Stimulated activated CD8-positive, alpha-beta memory T cell treated with anti-CD3 and anti-CD28 coated beads, Interleukin-15, amount 100 ng/mL, for 24 hours (primary cell): ENCODE data around the gene RDH14.

Experiments
- DNase-seq: peaks from one replicate; pipeline ENCODE4 v3.0.0-alpha.2; 2020; ENCODE audit warnings: low read depth

RDH14 gene

DNA sequence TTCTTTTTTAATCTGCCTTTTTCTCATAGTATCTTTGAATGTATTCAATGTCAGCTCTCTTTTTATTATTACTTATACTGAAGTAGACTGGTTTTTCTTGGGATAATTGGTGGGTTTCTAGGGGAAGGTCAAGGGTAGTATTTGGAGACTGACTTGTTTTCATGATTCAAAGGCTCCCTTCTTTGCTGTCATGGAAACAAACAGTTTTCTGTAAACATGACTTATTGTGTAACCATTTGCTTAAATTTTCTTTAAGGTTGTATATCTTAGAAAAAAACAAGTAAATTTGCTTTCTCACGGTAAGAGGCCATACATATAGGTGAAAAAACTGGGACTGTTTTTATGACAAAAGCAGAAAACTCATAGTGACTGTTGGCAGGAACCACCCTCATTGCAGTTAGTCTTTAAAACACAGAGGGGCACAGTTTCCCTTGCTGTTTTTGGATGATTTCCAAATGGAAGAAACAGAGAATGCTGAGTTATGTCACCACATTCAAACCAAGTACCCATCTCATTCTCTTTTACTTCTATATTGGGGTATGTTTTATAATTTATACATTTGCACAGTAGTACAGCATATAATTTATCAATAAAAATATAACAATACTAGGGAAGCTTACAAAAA, 5.8 kb upstream of the RDH14 start:
- DNase-seq: no peak

DNA sequence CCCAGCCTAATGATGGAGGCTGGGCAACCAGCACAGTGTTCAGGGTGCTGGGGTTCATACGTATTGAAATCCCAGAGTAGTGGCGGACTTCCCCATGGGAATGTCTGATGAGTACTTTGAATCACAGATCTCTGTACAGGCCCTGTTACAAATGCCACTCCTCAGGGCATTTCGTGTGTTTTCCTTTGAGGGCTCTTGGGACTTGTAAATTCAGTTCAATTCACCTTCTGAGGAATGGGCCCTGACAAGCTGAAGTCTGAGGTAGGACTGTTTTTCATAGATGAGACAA, 288 bp upstream of the RDH14 start:
- no peak for DNase-seq

DNA sequence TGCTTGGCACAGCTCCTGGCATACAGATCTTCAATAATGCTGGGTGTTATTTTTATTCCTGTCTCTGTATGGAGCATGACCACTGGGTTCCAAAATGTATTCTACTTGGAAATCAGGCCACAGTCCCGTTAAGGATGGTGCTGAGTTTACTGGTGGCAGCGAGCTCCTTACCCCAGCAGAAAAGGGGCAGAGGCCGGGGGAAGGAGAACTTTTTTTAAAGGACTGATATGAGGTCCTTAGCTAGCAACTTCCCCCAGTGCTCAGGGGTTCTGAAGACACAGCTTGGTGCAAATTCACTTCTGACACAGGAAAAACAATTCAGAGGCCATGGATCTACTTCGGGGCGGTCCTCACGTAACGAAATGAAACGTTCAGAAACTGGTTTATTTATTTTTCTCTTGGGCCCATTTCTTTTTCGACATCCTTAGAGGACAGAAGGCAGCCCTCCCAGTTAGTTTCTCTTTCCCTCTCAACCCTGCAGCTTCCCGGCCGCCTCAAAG, 872 bp downstream of the RDH14 start:
- DNase-seq: no peak

DNA sequence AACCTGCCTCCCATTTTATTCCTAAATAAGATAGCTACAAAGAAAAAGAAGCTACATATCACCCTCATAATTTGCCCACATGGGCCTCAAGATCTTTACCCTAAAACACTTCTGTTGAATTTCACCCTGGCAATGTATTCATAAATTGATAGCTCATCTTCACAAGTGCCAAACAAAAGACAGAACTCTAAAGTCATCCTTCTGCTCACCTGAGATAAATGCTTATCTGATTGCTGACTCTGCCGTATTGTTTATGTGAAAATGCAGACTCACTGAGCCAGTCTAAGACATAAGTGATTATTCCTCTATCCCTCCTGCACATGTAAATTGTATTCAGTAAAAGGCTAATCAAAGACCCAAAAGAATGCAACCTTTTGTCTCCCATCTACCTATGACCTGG, 2.0 kb downstream of the RDH14 start:
- no peak for DNase-seq

DNA sequence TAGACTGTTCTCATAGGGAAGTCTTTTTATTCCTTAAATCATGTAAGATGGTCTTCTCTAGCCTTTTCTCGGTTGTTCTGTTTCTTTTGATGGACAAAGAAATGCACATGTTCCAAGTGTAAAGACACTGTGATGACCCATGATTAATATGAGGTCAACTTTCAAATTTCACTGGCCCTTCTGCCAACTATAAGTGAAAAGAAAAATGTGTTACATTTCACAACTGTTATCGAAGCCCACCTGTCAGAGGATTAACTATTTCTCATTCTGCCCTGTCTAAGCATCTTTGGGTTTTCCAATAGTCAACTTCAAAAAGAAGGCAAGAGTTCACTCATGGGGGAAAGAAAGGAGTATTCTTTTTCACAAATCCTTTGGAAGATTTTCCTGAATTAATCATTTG, 3.3 kb downstream of the RDH14 start:
- no peak for DNase-seq

DNA sequence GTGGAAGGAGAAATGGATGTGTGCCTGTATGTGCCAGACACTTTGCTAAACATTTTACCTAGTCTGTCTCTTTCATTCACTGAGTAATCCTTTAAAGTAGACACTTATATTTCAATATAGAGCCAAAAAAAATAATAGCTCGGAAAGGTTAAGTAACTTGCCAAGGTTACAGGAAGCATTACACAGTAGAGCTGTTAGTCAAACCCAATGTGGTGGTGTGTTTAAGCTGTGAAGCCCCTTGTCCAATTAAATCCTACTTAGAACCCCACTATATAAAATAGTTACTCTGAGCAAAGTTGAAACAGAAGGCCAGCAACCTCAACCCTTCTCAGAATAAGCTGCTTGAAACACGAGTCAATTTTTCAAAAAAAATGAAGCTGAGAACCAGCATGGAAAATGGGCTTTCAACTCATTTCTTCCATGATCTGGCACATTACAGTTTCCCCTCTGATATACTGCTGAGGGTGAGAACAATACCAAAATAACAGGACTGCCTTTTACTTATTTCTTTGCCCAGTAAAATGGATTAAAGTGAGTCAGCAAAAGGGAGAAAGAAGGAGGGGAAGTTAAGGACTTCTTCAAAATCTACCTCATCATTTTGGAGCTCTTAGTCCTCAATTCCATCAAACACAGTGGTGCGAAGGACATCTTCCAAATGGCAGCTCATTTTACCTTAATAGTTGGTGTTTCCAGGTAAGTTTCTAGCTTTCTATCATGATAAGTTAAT, 7.9 kb downstream of the RDH14 start:
- no peak for DNase-seq

DNA sequence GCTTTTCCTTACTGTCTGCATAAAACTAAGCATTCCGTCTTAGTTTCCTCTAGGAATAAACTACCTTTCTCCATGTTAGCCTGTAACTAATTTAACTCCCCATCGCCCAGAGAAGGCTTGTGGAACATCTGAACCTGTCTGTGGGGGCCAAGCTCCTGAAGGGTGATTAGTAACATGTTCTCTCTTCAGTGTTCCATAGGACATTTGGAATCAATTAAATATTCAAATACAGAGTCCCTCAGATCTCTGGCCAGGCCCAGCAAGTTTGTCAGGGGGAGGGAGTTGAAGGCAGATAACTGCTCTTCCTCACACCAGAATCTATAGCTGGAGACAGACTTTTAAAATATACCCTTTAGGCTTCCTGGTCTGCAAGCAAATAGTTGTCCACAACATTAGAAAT, 8.8 kb downstream of the RDH14 start:
- no peak for DNase-seq

DNA sequence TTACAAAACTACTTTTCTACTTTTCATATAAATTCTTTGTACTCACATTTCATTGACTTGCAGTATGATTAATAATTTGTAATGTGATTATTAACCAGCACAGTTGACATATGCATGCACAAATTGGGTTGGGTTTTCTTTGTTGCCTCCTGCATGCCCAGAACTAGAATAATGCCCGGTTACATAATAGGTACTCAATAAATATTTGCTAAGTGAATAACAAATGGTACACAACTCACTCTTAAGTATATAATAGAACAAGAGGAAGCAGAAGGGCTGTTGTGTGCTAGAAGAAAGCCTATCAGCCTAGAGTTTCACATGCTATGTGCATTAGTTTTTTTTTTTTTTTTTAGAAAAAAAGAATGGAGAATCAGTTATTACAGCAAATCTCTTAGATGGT, 9.3 kb downstream of the RDH14 start:
- no peak for DNase-seq

DNA sequence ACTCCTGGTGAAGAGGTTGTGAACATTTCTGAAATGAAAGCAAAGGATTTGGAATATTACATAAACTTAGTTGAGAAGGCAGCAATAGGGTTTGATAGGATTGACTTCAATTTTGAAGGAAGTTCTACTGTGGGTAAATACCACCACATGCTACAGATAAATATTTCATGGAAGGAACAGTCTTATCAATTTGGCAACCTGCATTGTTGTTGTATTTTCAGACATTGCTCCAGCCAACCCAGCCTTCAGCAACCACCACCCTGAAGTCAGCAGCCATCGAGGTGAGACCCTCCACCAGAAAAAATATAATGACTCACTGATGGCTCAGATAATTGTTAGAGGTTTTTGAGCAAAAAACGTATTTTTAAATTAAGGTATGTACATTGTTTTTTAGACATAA, 10.0 kb downstream of the RDH14 start:
- DNase-seq: no peak

DNA sequence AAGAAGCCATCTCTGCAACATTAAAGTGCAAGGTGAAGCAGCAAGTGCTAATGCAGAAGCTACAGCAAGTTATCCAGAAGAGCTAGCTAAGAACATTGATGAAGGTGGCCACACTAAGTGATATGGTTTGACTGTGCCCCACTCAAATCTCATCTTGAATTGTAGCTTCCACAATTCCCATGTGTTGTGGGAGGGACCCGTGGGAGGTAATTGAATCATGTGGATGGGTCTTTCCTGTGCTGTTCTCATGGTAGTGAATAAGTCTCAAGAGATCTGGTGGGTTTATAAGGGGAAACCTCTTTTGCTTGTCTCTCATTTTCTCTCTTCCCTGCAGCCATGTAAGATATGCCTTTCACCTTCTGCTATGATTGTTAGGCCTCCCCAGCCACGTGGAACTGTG, 11.4 kb downstream of the RDH14 start:
- DNase-seq: no peak

DNA sequence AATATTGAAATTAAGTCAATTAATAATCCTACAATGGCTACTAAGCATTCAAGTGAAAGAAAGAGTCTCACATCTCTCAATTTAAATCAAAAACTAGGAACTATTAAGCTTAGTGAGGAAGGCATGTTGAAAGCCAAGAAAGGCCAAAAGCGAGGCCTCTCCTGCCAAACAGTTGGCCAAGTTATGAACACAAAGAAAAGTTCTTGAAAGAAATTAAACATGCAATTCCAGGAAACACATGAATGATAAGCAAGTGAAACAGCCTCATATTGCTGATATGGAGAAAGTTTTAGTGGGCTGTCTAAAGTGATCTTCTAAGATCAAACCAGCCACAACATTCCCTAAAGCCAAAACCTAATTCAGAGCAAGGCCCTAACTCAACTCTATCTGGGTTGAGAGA, 11.8 kb downstream of the RDH14 start:
- no peak for DNase-seq

DNA sequence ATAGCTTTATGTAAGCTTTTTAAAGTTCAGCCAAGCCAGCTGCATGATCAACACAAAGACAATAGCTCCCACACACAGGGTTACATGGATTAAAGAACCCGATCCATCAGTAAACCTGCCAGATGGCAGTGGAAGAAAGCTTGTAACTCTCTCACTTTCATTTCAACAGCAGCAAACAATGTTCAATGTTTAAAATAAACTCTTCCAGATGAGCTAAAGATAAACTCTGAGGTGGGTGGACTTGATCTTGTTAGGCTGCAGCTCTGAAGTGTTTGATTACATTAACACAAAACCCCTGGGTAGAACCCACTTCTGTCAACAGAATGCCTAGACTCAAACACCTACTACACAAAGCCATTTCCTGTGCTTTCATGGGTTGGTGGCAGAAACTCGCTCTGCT, 13.9 kb downstream of the RDH14 start:
- no peak for DNase-seq

DNA sequence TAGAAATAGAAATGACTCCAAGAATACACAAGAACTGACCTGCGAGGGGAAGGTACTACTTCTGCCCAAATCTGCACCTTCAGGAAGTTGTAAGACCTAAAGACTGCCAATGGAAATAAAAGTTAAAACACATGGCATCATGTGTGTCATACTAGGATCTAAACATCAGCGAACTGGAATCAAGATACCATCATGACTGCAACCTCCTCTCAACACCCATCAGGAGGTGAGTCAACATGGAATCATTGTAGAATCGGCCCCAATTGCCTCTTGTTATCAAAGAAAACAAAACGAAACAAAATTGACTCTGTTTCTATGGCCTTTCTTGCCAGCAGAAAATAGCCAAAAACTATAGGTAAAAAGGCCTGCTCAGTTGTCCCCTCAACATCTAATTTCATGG, 15.1 kb downstream of the RDH14 start:
- no peak for DNase-seq

DNA sequence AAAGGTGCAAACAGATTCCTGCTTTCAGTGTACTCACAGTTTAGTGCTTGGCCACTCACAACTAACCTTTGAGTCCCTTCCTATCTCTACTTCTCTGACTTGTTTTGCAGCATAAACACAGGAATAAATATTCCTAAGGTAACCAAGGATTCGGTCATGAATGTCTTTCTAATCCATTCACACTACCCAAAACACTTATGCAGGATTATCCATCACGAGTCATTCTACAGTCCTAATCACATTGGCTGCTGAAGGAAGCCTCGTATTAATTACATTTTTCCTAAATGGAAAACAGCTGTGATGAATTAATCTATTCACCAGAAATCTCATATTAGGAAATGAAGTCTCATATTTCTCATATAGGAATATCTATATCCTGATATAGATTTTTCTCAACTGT, 16.3 kb downstream of the RDH14 start:
- no peak for DNase-seq

DNA sequence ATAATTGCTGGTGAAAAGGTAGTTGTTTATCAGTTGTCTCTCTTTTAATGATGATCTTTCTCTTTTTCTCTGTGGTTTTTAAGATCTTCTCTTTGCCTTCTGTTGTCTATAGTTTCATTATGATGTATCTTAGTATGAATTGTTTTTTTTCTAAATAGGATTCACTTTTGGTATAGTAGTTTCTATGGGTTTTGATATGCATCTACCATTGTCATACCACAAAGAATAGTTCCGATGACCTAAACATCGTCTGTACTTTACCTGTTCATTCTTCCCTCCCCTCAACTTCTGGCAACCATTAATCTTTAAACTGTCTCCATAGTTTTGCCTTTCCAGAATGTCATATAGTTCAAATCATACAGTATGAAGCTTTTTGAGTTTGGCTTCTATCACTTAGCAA, 19.6 kb downstream of the RDH14 start:
- no peak for DNase-seq

DNA sequence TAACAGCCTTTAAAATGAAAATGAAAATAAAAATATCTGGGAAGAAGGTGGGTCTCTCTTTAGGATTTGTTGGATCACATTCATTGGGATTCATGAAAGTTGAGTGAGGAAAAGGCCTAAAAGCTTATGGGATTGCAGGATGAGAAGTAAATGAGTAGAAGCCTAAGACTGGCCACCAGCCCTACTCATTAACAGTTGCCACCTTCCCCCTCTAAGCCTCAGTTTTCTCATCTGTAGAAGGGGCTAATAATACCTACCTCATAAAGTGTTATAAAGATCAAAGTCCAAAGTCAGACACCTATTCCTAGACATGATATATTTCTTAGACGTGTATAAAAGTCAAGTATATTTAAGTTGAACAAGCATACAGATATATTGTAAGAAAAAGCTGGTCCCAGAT, 23.8 kb downstream of the RDH14 start:
- no peak for DNase-seq

DNA sequence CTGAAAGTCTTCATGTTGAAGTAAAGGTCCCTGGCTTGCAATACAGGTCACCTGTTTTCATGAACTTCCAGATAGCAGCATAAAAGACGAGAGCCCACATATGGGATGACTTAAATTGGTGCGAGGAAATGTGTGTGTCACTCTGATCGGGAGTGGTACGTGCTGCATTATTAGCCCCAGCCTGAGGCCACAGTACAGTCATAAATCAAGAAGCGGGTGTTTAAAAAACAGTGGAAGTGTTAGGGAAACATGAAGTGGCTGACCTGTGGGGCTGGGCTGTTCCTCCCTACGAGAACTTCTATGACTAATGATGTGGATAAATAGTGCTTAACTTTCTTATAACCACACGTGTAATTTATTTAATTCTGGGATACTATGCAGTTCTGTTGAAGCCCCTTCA, 24.4 kb downstream of the RDH14 start:
- no peak for DNase-seq

DNA sequence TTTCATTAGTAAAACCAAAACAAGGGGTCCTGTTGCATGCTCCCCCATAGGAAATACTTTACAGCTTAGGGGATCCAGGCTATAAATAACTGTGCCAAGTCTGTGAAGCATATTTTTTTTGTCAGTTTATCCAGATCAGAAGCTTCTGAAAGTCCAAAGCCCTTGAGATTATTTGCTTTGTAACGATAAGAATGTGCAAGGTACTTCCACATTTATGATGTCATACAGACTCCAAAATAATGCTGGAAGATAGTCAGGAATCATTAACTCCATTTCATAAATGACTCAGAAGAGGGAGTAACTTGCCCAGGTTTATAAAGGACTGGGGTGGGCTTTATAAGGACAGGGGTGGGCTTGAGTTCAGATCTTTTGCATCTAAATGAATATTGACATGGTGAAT, 29.3 kb downstream of the RDH14 start:
- DNase-seq: no peak

DNA sequence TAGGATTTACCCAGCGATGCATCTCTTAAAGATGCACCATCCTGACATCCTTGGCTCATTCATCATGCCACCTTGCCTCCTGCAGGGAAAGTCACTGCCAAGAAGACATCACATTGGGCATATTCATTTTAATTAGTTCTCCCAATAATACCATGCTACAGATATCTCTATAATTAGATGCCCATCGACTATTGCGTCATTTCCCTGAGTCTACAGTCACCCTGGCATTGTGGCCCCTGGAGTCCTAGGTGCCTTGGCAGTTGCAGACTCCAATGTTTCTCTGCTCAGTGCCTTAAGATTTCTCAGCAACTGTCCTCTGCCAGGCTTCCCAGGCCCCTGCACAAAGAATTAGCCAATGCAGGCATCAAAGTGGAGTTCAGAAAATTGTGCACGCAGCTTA, 32.6 kb downstream of the RDH14 start:
- DNase-seq: no peak

DNA sequence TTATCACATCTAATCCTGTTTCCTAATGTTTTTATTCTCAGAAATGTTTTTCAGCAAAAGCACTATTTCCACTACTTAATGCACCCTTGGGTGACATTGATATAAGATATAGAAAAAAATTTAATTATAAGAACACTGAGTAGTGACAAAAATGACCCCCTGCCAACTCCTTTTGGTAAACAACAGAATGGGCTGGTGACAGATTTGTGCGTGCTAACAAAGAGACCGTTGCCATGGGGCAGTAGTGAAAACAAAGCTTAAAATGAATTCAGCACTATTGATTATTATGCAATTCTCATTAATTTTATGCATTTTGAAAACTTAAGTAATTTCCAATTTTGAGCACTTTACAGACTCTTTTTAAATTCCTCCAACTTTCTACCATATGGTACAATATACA, 33.1 kb downstream of the RDH14 start:
- DNase-seq: no peak

DNA sequence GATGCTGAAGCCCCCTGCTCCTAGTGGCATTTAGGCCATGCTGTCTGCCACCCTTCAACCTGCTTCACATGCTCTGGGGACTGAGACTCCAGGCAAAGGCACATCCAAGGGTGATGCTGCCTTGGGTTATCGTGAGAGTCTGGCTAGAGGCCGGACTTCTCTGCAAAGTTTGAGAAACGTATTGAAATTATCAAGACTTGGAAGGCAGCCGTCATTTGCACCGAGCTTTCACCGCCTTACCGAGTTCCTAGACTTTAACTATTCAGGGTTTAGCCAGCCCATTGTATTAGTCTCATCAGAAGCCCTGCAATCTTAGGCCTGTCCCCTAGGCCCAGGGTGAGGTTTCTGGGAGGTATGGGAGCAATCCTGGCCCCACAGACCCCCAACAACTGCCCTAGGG, 34.0 kb downstream of the RDH14 start:
- no peak for DNase-seq

DNA sequence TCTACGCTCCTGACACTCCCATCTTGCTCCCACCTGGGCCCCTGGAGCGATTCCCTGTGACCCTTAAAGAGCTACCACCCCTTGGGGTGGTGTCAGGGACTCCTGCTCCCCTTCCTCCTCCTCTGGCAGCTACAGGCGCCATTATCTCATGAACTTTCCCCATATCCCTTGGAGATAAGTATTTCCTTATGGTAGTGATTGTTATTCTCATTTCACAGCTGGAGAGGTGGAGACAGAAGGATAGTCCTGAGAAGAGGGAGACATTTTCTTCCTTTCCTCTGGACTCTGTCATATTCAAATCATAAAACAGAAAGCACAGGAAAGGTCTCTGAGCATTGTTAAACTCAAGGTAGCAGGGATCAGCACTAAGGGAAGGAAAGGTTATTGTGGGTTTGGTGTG, 34.6 kb downstream of the RDH14 start:
- no peak for DNase-seq

DNA sequence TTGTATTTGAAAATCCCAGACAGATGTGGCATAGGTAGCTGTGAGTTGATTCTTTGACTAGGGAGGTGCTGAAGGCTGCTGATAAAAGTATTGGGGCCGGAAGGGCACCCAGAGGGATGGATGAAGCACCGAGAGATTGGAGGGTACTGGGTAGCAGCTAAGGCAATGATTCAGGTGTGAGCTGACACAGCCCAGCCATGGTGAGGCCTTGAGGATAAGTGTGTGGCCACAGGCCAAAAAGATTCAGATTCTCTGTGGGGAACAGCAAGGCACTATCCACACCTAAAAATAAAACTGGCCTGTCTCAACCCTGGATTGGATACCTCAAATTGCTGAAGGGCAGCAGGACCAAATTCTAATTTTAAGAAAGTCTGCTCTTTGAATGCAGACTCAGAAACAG, 35.2 kb downstream of the RDH14 start:
- DNase-seq: no peak

DNA sequence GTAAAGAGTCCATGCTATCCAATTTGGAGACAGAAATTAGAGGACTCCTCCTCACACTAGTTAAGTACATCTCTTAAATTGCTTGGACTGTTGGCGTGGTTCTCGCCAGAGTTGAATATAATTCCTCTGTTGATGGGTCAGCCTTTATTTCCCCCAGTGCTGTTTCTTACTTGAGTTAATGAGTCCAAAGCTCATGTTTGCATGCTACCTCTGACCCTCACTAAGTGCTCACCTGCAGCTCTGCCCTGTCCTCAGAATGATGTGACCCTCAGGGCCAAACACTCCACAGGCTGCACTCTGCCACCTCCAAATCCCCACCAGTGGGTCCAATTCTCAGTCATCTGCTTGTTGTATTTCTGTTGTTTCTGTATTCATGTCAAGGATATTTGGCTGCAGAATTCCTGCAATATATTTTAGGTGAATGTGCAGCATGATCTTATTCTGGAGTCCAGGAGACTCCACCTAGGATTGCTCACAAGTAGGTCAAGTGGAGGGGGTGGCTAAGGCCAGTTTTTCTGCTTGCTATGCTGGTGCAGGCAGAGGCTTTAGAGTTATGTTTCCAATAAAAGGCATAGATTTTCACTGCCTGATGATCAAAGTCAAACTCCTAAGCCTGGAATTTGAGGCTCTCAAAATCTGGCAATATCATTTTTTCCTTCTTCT, 37.8 kb downstream of the RDH14 start:
- no peak for DNase-seq
